ENCODE data around the gene HMX1.

DNA sequence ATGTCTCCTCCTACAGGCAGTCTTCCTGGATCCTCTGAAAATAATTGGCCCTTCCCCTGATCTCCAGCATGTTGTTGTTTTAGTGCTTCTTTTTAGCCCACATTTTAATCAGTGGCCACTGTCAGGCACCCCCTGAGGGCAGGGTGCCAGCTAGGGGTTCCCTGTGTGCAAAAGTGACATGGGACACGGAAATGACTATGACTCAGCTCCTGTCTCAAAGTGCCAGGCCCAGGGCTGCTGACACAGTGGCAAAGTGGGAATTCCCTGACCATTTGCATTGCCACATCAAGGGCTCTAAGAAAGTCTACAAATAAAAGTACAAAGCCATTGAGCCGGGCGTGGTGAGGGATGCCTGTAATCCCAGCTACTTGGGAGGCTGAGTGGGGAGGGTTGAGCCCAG lies 24.8 kb downstream of the HMX1 start:
- TF ChIP-seq, protein P1, sequence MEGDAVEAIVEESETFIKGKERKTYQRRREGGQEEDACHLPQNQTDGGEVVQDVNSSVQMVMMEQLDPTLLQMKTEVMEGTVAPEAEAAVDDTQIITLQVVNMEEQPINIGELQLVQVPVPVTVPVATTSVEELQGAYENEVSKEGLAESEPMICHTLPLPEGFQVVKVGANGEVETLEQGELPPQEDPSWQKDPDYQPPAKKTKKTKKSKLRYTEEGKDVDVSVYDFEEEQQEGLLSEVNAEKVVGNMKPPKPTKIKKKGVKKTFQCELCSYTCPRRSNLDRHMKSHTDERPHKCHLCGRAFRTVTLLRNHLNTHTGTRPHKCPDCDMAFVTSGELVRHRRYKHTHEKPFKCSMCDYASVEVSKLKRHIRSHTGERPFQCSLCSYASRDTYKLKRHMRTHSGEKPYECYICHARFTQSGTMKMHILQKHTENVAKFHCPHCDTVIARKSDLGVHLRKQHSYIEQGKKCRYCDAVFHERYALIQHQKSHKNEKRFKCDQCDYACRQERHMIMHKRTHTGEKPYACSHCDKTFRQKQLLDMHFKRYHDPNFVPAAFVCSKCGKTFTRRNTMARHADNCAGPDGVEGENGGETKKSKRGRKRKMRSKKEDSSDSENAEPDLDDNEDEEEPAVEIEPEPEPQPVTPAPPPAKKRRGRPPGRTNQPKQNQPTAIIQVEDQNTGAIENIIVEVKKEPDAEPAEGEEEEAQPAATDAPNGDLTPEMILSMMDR (IDR thresholded peaks at IDR 0.05): no peak
- TF ChIP-seq POLR2A (IDR thresholded peaks at IDR 0.05): no peak

Measured in thyroid gland (tissue), 4 donors.